GM15510 (cell line): ENCODE measurements around the gene C9.

Source experiments
- POLR2A ChIP-seq: IDR thresholded peaks from 3 replicates; pipeline ENCODE4 v1.6.1; 2011; ENCODE audit warnings: borderline replicate concordance; ENCODE audit not compliant: insufficient read length; ENCODE audit errors: extremely low read depth

Gene C9

GRCh38 chr5:39257554-39257953 is 106.7 kb downstream of the C9 start:
- no peak for TF ChIP-seq POLR2A

GRCh38 chr5:39256477-39257235 is 107.6 kb downstream of the C9 start:
- no peak for TF ChIP-seq POLR2A

GRCh38 chr5:39255406-39255805 is 108.9 kb downstream of the C9 start:
- TF ChIP-seq POLR2A, result no peak

GRCh38 chr5:39254671-39255070 is 109.6 kb downstream of the C9 start:
- TF ChIP-seq POLR2A, result no peak

- no peak for TF ChIP-seq POLR2A
Measured at GRCh38 chr5:39253196-39253595, 111.1 kb downstream of the C9 start.

- TF ChIP-seq POLR2A, result no peak
Measured at GRCh38 chr5:39249564-39250274, 114.6 kb downstream of the C9 start.

- no peak for TF ChIP-seq POLR2A
Measured at GRCh38 chr5:39249069-39249468, 115.2 kb downstream of the C9 start.

- TF ChIP-seq POLR2A, result no peak
Measured at GRCh38 chr5:39240750-39241149, 123.5 kb downstream of the C9 start.

GRCh38 chr5:39238366-39239105 is 125.8 kb downstream of the C9 start:
- no peak for TF ChIP-seq POLR2A

GRCh38 chr5:39236718-39237117 is 127.6 kb downstream of the C9 start:
- no peak for TF ChIP-seq POLR2A

GRCh38 chr5:39235648-39236047 is 128.6 kb downstream of the C9 start:
- no peak for TF ChIP-seq POLR2A
